Liver (tissue), 9 donors: ENCODE results near the gene LAMC2. TPM values are rescaled to one million over a fixed set of nuclear protein-coding genes. Genes with fewer than 3 reads are reported as not detected.

Source experiments
- DNase-seq: peaks from one replicate; pipeline ENCODE4 v3.0.0-alpha.2; 2017; ENCODE audit warnings: low spot score
- H3K27ac ChIP-seq, 2 donors: one replicate each; pipeline ENCODE4 v1.7.0; 2013; ENCODE audit warnings: inconsistent platforms in 2 of 2, low read length in 2 of 2, control low read depth in 1 of 2, low read depth in 1 of 2, mild to moderate bottlenecking in 1 of 2
- H3K27me3 ChIP-seq, 4 donors: one replicate each; pipeline versions ENCODE4 v1.6.1 to v1.7.0; 2013; ENCODE audit warnings: low read length in 3 of 4, inconsistent platforms in 1 of 4, mild to moderate bottlenecking in 1 of 4, moderate library complexity in 1 of 4; ENCODE audit not compliant: control insufficient read depth in 4 of 4, insufficient read depth in 4 of 4
- H3K36me3 ChIP-seq, 4 donors: one replicate each; pipeline versions ENCODE4 v1.6.1 to v1.7.0; 2013; ENCODE audit warnings: low read length in 3 of 4, mild to moderate bottlenecking in 3 of 4, low read depth in 1 of 4, moderate library complexity in 1 of 4; ENCODE audit not compliant: control insufficient read depth in 4 of 4, insufficient read depth in 3 of 4
- H3K4me1 ChIP-seq, 4 donors: one replicate each; pipeline versions ENCODE4 v1.6.1 to v1.7.0; 2013; ENCODE audit warnings: low read length in 3 of 4, mild to moderate bottlenecking in 3 of 4, moderate library complexity in 1 of 4; ENCODE audit not compliant: control insufficient read depth in 4 of 4, insufficient read depth in 4 of 4
- H3K4me3 ChIP-seq, 3 donors: one replicate each; pipeline versions ENCODE4 v1.6.1 to v1.7.0; 2013; ENCODE audit warnings: low read length in 3 of 3, control low read depth in 1 of 3, low read depth in 1 of 3, mild to moderate bottlenecking in 1 of 3
- H3K9ac ChIP-seq, 2 donors: one replicate each; pipeline ENCODE4 v1.7.0; 2013; ENCODE audit warnings: low read length in 2 of 2, mild to moderate bottlenecking in 2 of 2, moderate library complexity in 2 of 2, control low read depth in 1 of 2, low read depth in 1 of 2
- H3K9me3 ChIP-seq, 4 donors: one replicate each; pipeline versions ENCODE4 v1.6.1 to v1.7.0; 2013; ENCODE audit warnings: low read length in 3 of 4; ENCODE audit not compliant: control insufficient read depth in 4 of 4
- EGR1 ChIP-seq, 2 donors: IDR thresholded peaks; 2 replicates each; pipeline ENCODE4 v1.6.1; 2016 to 2018; ENCODE audit warnings: antibody characterized with exemption in 2 of 2, low read depth in 2 of 2
- FOXA1 ChIP-seq: IDR thresholded peaks from 2 replicates; pipeline ENCODE4 v1.6.1; 2016; ENCODE audit warnings: antibody characterized with exemption
- FOXA2 ChIP-seq: IDR thresholded peaks from 2 replicates; pipeline ENCODE4 v1.6.1; 2016; ENCODE audit warnings: antibody characterized with exemption
- GABPA ChIP-seq, 2 donors: IDR thresholded peaks in 1 of 2; conservative IDR thresholded peaks in 1 of 2; 2 replicates each; pipeline ENCODE4 v1.6.1; 2016; ENCODE audit warnings: antibody characterized with exemption in 2 of 2, mild to moderate bottlenecking in 1 of 2, moderate library complexity in 1 of 2
- HNF4G ChIP-seq: IDR thresholded peaks from 2 replicates; pipeline ENCODE4 v1.6.1; 2016; ENCODE audit warnings: antibody characterized with exemption
- NR2F2 ChIP-seq: IDR thresholded peaks from 2 replicates; pipeline ENCODE4 v1.6.1; 2016; ENCODE audit warnings: antibody characterized with exemption
- TAF1 ChIP-seq: conservative IDR thresholded peaks from 2 replicates; pipeline ENCODE4 v1.6.1; 2016; ENCODE audit warnings: antibody characterized with exemption, mild to moderate bottlenecking
- YY1 ChIP-seq: IDR thresholded peaks from 2 replicates; pipeline ENCODE4 v1.6.1; 2016; ENCODE audit warnings: antibody characterized with exemption, mild to moderate bottlenecking
- WGBS: extraction: QIAGEN DNeasy Blood & Tissue Kit; methylation state at CpG from one replicate; pipeline ENCODE4 v1.1.7; 2013; 5-methylcytosine and 5-hydroxymethylcytosine counted together
- polyA plus RNA-seq, 2 donors: library from polyadenylated mRNA; stranded (reverse) in 1 of 2; unstranded in 1 of 2; fragments of 200-250 nt in 1 of 2; fragments of >200 nt in 1 of 2; fragmentation: Nextera tagmentation in 1 of 2; extraction: Ambion mirVana in 1 of 2; gene quantifications; one replicate each; pipeline versions ENCODE4 v1.2.1 to v1.2.3, GENCODE V29; 2013 to 2015
- total RNA-seq, 2 donors: library from RNA; depleted of rRNA; stranded (reverse); fragments of >200 nt; gene quantifications; one replicate each; pipeline ENCODE4 v1.2.3, GENCODE V29; 2014
- TF ChIP-seq, protein P1 (sequence below): IDR thresholded peaks from 2 replicates; pipeline ENCODE4 v1.6.1; 2016; ENCODE audit warnings: antibody characterized with exemption
- TF ChIP-seq, protein P2 (sequence below): IDR thresholded peaks from 2 replicates; pipeline ENCODE4 v1.6.1; 2016; ENCODE audit warnings: antibody characterized with exemption, mild to moderate bottlenecking
- TF ChIP-seq, protein P3 (sequence below): IDR thresholded peaks from 2 replicates; pipeline ENCODE4 v1.6.1; 2016; ENCODE audit warnings: antibody characterized with exemption
- TF ChIP-seq, protein P4 (sequence below): IDR thresholded peaks from 2 replicates; pipeline ENCODE4 v1.6.1; 2016; ENCODE audit warnings: antibody characterized with exemption
- donor health status: healthy.
- donor health status: healthy.
- donor health status: healthy.
- donor health status: healthy.
- donor health status: healthy.

Gene LAMC2
- total and polyA plus RNA-seq, 4 donors, result 0.05 to 0.42 (median 0.16) TPM

DNA sequence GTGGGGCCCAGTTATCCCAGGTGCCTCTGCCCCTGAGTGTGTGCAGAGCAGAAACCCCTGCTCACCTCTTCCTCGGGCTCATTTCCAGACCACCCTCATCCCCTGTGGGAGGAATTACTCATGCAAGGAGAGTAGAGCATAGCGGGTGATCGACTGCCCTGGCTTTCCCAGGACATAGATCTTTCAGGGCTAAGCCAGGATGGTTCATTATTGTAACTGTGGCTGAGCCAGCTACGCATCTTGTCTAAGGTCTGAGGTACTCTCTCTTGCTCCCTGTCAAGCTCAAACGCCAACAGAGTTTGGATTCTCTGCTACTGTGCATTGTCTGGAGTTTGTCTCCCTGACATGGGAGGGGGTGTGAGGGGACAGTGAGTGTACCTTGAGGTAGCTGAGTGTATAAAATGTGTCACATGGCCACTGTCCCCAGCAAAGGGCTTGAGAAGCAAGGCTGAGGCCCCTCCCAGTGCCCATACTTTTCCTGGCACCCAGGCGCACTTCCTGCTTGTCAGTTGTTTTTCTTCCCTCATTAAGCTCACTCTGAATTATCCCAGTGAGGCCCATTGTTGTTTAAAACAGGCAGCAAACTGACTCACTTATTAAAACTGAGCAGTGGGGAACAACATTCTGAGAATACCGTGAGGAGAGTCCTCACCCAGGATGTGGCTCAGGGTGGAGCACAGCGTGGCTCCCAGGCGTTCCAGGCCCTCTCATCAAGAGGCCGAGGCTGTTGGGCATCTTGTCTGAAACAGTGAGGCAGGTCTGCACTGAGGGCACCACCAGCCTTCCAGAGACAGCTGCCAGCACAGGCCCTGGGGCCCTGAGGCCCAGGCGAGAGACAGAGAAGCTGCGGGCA, 92.9 kb downstream of the LAMC2 start:
- H3K9me3 ChIP-seq, result no peaks in the 10 kb centered on the region
- H3K27ac ChIP-seq, result peak overlapping the region in 1 of 2 donors; percentile 21
- no peaks in the 10 kb centered on the region for H3K27me3 ChIP-seq
- TF ChIP-seq, protein P1, sequence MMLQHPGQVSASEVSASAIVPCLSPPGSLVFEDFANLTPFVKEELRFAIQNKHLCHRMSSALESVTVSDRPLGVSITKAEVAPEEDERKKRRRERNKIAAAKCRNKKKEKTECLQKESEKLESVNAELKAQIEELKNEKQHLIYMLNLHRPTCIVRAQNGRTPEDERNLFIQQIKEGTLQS, result no peak
- TF ChIP-seq TAF1 (no peak), FOXA1 (no peak), EGR1 (IDR thresholded peaks at IDR 0.05; ENCODE audit: low read depth in 2 of 2) (no peak), GABPA (IDR thresholded peaks at IDR 0.05 in 1 of 2, conservative IDR thresholded peaks at IDR 0.05 in 1 of 2) (no peak), YY1 (no peak), NR2F2 (no peak), FOXA2 (no peak)
- TF ChIP-seq, protein P2, sequence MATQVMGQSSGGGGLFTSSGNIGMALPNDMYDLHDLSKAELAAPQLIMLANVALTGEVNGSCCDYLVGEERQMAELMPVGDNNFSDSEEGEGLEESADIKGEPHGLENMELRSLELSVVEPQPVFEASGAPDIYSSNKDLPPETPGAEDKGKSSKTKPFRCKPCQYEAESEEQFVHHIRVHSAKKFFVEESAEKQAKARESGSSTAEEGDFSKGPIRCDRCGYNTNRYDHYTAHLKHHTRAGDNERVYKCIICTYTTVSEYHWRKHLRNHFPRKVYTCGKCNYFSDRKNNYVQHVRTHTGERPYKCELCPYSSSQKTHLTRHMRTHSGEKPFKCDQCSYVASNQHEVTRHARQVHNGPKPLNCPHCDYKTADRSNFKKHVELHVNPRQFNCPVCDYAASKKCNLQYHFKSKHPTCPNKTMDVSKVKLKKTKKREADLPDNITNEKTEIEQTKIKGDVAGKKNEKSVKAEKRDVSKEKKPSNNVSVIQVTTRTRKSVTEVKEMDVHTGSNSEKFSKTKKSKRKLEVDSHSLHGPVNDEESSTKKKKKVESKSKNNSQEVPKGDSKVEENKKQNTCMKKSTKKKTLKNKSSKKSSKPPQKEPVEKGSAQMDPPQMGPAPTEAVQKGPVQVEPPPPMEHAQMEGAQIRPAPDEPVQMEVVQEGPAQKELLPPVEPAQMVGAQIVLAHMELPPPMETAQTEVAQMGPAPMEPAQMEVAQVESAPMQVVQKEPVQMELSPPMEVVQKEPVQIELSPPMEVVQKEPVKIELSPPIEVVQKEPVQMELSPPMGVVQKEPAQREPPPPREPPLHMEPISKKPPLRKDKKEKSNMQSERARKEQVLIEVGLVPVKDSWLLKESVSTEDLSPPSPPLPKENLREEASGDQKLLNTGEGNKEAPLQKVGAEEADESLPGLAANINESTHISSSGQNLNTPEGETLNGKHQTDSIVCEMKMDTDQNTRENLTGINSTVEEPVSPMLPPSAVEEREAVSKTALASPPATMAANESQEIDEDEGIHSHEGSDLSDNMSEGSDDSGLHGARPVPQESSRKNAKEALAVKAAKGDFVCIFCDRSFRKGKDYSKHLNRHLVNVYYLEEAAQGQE, result no peak
- TF ChIP-seq, protein P3, sequence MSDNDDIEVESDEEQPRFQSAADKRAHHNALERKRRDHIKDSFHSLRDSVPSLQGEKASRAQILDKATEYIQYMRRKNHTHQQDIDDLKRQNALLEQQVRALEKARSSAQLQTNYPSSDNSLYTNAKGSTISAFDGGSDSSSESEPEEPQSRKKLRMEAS, result no peak
- H3K9ac ChIP-seq, result no peak overlapping the region
- peaks cover 0 to 3% (median 0%) of the 10 kb centered on the region in 4 donors for H3K4me1 ChIP-seq
- no peak overlapping the region for H3K4me3 ChIP-seq
- no peaks in the 10 kb centered on the region for H3K36me3 ChIP-seq
- DNase-seq, result no peak
- whole genome bisulfite sequencing, result 85% methylated on average over 12 of the region's 12 CpGs

DNA sequence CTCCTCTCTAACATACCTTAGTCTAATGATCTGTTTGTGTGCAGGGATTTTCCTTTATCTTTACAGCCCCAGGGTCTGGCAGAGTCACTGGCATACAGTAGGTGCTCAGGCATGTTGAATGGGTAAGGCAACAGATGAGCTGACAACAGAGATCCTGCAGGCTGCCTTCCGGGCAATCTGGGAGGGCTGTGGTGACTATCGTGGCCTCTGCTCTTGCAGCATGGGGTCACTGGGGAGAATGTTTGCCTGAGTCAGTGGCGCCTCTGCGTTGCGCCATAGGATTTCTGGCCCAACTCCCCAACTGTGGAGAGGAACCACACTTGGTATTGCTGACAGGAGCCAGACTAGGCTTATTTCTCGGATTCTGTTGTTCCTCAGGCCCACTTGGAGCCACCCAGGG, 93.8 kb downstream of the LAMC2 start:
- Histone ChIP-seq H3K27me3 (no peaks in the 10 kb centered on the region), H3K4me1 (peaks cover 0 to 3% (median 0%) of the 10 kb centered on the region in 4 donors), H3K27ac (peak overlapping the region in 1 of 2 donors; percentile 21), H3K4me3 (no peak overlapping the region), H3K9ac (no peak overlapping the region), H3K9me3 (no peaks in the 10 kb centered on the region), H3K36me3 (no peaks in the 10 kb centered on the region)
- no peak for TF ChIP-seq HNF4G
- TF ChIP-seq, protein P2, result no peak
- TF ChIP-seq, protein P4, sequence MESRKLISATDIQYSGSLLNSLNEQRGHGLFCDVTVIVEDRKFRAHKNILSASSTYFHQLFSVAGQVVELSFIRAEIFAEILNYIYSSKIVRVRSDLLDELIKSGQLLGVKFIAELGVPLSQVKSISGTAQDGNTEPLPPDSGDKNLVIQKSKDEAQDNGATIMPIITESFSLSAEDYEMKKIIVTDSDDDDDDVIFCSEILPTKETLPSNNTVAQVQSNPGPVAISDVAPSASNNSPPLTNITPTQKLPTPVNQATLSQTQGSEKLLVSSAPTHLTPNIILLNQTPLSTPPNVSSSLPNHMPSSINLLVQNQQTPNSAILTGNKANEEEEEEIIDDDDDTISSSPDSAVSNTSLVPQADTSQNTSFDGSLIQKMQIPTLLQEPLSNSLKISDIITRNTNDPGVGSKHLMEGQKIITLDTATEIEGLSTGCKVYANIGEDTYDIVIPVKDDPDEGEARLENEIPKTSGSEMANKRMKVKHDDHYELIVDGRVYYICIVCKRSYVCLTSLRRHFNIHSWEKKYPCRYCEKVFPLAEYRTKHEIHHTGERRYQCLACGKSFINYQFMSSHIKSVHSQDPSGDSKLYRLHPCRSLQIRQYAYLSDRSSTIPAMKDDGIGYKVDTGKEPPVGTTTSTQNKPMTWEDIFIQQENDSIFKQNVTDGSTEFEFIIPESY, result no peak
- 73% methylated on average over 6 of the region's 6 CpGs for WGBS
- DNase-seq, result no peak
